Measurements from ENCODE around the gene SLC9A9.

GRCh38 chr3:143442814-143443447, 405.3 kb downstream of the SLC9A9 start:
- TF ChIP-seq, protein P1, sequence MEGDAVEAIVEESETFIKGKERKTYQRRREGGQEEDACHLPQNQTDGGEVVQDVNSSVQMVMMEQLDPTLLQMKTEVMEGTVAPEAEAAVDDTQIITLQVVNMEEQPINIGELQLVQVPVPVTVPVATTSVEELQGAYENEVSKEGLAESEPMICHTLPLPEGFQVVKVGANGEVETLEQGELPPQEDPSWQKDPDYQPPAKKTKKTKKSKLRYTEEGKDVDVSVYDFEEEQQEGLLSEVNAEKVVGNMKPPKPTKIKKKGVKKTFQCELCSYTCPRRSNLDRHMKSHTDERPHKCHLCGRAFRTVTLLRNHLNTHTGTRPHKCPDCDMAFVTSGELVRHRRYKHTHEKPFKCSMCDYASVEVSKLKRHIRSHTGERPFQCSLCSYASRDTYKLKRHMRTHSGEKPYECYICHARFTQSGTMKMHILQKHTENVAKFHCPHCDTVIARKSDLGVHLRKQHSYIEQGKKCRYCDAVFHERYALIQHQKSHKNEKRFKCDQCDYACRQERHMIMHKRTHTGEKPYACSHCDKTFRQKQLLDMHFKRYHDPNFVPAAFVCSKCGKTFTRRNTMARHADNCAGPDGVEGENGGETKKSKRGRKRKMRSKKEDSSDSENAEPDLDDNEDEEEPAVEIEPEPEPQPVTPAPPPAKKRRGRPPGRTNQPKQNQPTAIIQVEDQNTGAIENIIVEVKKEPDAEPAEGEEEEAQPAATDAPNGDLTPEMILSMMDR (conservative IDR thresholded peaks at IDR 0.05 in 1 of 2, IDR thresholded peaks at IDR 0.05 in 1 of 2; ENCODE audit: low read depth in 1 of 2, low read length in 2 of 2) = no peak
- TF ChIP-seq EZH2 (IDR thresholded peaks at IDR 0.05; ENCODE audit: low read length, missing control alignments) = no peak

All from fibroblast of lung (primary cell).